PC-3 (cell line): ENCODE data around the gene LPAR1.

Experiments used
- EZH2 ChIP-seq: fragments of 300-600 bp; sonication (generic); IDR thresholded peaks from one replicate; pipeline ENCODE4 v1.6.1; 2017; ENCODE audit warnings: antibody characterized with exemption, mild to moderate bottlenecking, low read length; ENCODE audit not compliant: unreplicated experiment
- TF ChIP-seq, protein P1 (sequence below): fragments of 300-600 bp; sonication (generic); conservative IDR thresholded peaks from 2 replicates; pipeline ENCODE4 v1.5.1; 2017; ENCODE audit warnings: antibody characterized with exemption, low read depth, mild to moderate bottlenecking, low read length

DNA sequence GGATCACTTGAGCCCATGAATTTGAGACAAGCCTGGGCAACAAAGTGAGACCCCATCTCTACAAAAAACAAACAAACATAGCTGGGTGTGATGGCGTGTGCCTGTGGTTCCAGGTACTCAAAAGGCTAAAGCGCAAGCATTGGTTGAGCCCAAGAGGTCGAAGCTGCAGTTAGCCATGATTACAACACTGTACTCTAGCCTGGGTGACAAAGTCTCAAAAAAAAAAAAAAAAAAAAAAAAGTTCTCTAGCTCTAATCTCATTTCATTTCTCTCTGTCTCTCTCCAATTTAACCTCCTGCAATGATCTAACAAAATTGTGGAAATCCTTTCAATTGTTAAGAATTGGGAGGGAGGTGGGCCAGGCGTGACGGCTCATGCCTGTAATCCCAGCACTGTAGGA is 33.3 kb downstream of the LPAR1 start:
- TF ChIP-seq, protein P1, sequence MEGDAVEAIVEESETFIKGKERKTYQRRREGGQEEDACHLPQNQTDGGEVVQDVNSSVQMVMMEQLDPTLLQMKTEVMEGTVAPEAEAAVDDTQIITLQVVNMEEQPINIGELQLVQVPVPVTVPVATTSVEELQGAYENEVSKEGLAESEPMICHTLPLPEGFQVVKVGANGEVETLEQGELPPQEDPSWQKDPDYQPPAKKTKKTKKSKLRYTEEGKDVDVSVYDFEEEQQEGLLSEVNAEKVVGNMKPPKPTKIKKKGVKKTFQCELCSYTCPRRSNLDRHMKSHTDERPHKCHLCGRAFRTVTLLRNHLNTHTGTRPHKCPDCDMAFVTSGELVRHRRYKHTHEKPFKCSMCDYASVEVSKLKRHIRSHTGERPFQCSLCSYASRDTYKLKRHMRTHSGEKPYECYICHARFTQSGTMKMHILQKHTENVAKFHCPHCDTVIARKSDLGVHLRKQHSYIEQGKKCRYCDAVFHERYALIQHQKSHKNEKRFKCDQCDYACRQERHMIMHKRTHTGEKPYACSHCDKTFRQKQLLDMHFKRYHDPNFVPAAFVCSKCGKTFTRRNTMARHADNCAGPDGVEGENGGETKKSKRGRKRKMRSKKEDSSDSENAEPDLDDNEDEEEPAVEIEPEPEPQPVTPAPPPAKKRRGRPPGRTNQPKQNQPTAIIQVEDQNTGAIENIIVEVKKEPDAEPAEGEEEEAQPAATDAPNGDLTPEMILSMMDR: no peak
- TF ChIP-seq EZH2: no peak
